SK-N-SH treated with all-trans-retinoic acid at 6 μM for 48 hours (cell line): ENCODE results near the gene OS9.

Experiments used
- CSDC2 ChIP-seq: fragments of 250-450 bp; sonication (Bioruptor Pico); IDR thresholded peaks from 2 replicates; pipeline ENCODE4 v1.5.0; 2020; ENCODE audit warnings: mild to moderate bottlenecking, moderate library complexity
- SNAI2 ChIP-seq: fragments of 250-450 bp; sonication (Bioruptor Pico); IDR thresholded peaks from 2 replicates; pipeline ENCODE4 v1.5.0; 2020; ENCODE audit warnings: mild to moderate bottlenecking, moderate library complexity
- ZFP30 ChIP-seq: fragments of 450-650 bp; formaldehyde crosslinking; IDR thresholded peaks from 2 replicates; pipeline ENCODE4 v1.5.0; 2022; ENCODE audit warnings: mild to moderate bottlenecking, moderate library complexity
- TF ChIP-seq, protein P1 (sequence below): fragments of 250-450 bp; sonication (Bioruptor Pico); IDR thresholded peaks from 2 replicates; pipeline ENCODE4 v1.8.0; 2020; ENCODE audit warnings: mild to moderate bottlenecking, moderate library complexity, borderline replicate concordance
- TF ChIP-seq, protein P2 (sequence below): fragments of 250-450 bp; sonication (Bioruptor Pico); IDR thresholded peaks from 2 replicates; pipeline ENCODE4 v1.5.1; 2021; ENCODE audit warnings: mild to moderate bottlenecking, moderate library complexity

- TF ChIP-seq, protein P1, sequence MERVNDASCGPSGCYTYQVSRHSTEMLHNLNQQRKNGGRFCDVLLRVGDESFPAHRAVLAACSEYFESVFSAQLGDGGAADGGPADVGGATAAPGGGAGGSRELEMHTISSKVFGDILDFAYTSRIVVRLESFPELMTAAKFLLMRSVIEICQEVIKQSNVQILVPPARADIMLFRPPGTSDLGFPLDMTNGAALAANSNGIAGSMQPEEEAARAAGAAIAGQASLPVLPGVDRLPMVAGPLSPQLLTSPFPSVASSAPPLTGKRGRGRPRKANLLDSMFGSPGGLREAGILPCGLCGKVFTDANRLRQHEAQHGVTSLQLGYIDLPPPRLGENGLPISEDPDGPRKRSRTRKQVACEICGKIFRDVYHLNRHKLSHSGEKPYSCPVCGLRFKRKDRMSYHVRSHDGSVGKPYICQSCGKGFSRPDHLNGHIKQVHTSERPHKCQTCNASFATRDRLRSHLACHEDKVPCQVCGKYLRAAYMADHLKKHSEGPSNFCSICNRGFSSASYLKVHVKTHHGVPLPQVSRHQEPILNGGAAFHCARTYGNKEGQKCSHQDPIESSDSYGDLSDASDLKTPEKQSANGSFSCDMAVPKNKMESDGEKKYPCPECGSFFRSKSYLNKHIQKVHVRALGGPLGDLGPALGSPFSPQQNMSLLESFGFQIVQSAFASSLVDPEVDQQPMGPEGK: no peak
- no peak for TF ChIP-seq CSDC2 (CRISPR knock-in tag)
- TF ChIP-seq, protein P2, sequence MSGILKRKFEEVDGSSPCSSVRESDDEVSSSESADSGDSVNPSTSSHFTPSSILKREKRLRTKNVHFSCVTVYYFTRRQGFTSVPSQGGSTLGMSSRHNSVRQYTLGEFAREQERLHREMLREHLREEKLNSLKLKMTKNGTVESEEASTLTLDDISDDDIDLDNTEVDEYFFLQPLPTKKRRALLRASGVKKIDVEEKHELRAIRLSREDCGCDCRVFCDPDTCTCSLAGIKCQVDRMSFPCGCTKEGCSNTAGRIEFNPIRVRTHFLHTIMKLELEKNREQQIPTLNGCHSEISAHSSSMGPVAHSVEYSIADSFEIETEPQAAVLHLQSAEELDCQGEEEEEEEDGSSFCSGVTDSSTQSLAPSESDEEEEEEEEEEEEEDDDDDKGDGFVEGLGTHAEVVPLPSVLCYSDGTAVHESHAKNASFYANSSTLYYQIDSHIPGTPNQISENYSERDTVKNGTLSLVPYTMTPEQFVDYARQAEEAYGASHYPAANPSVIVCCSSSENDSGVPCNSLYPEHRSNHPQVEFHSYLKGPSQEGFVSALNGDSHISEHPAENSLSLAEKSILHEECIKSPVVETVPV (CRISPR knock-in tag): no peak
- no peak for TF ChIP-seq SNAI2 (CRISPR knock-in tag)
- no peak for TF ChIP-seq ZFP30 (CRISPR knock-in tag)
Observed at GRCh38 chr12:57720606-57721595, 27.0 kb downstream of the OS9 start.
